Body of pancreas (tissue), 4 donors: Measurements from ENCODE around the gene ST6GALNAC3. TPM values are rescaled to one million over a fixed set of nuclear protein-coding genes. Genes with fewer than 3 reads are reported as not detected.

ENCODE experiments used
- ATAC-seq: fragments of 150-250 bp; one replicate; pipeline ENCODE4 v1.9.1; 2016
- DNase-seq, 4 donors: peaks; one replicate each; pipeline ENCODE4 v3.0.0-alpha.2; 2019
- H3K27ac ChIP-seq, 4 donors: fragments of 200-600 bp; sonication (generic); 1 replicate in 3 of 4; 2 replicates in 1 of 4; pipeline versions ENCODE4 v1.5.1 to v1.6.1; 2016 to 2019; ENCODE audit warnings: mild to moderate bottlenecking in 1 of 4, mixed read lengths in 1 of 4, moderate library complexity in 1 of 4
- H3K27me3 ChIP-seq, 2 donors: fragments of 200-600 bp; sonication (generic); one replicate each; pipeline ENCODE4 v1.6.0; 2016; ENCODE audit warnings: mild to moderate bottlenecking in 1 of 2
- H3K36me3 ChIP-seq, 2 donors: fragments of 200-600 bp; sonication (generic); replicated peaks in 1 of 2; 2 replicates each; pipeline ENCODE4 v1.5.1; 2016; ENCODE audit warnings: low read depth in 2 of 2; ENCODE audit not compliant: insufficient read depth in 1 of 2
- H3K4me1 ChIP-seq: fragments of 200-600 bp; sonication (generic); one replicate; pipeline ENCODE4 v1.6.0; 2016
- H3K4me3 ChIP-seq, 2 donors: fragments of 200-600 bp; sonication (generic); 1 replicate in 1 of 2; 2 replicates in 1 of 2; pipeline ENCODE4 v1.5.1; 2016 to 2019
- H3K9me3 ChIP-seq, 3 donors: fragments of 200-600 bp; sonication (generic); 1 replicate in 2 of 3; 2 replicates in 1 of 3; pipeline ENCODE4 v1.5.1; 2016
- POLR2A ChIP-seq, 3 donors: fragments of 450-650 bp; IDR thresholded peaks; one replicate each; pipeline ENCODE4 v1.6.1; 2016; ENCODE audit warnings: antibody characterized with exemption in 3 of 3, mild to moderate bottlenecking in 2 of 3
- WGBS, 2 donors: methylation state at CpG; one replicate each; pipeline ENCODE4 v1.1.5; 2017; 5-methylcytosine and 5-hydroxymethylcytosine counted together
- intact Hi-C: fragments of 100-400 bp; cut with DNase I; formaldehyde crosslinking; loops from one replicate; pipeline ENCODE4 v1.15.1; 2023
- total RNA-seq, 2 donors: library from RNA; depleted of rRNA; stranded (reverse); fragments of >200 nt; gene quantifications; one replicate each; pipeline ENCODE4 v1.1.0, GENCODE V29; 2016
- TF ChIP-seq, protein P1 (sequence below), 7 experiments: fragments of 450-650 bp in 4 of 7; fragments of 200-600 bp in 3 of 7; sonication (generic) in 3 of 7; IDR thresholded peaks; one replicate each; pipeline ENCODE4 v1.5.1; 2016 to 2019; ENCODE audit warnings: antibody characterized with exemption in 7 of 7

The ST6GALNAC3 gene
- total RNA-seq, 2 donors from 2014 or later = 1.3 to 2.3 TPM

GRCh38 chr1:76209238-76209637 is 134.7 kb downstream of the ST6GALNAC3 start:
- H3K27ac ChIP-seq = no peak overlapping the region
- ATAC-seq (no peak), DNase-seq (no peak)
- no peaks in the 10 kb centered on the region for H3K27me3 ChIP-seq
- TF ChIP-seq POLR2A (IDR thresholded peaks at IDR 0.05) = no peak
- TF ChIP-seq, protein P1, sequence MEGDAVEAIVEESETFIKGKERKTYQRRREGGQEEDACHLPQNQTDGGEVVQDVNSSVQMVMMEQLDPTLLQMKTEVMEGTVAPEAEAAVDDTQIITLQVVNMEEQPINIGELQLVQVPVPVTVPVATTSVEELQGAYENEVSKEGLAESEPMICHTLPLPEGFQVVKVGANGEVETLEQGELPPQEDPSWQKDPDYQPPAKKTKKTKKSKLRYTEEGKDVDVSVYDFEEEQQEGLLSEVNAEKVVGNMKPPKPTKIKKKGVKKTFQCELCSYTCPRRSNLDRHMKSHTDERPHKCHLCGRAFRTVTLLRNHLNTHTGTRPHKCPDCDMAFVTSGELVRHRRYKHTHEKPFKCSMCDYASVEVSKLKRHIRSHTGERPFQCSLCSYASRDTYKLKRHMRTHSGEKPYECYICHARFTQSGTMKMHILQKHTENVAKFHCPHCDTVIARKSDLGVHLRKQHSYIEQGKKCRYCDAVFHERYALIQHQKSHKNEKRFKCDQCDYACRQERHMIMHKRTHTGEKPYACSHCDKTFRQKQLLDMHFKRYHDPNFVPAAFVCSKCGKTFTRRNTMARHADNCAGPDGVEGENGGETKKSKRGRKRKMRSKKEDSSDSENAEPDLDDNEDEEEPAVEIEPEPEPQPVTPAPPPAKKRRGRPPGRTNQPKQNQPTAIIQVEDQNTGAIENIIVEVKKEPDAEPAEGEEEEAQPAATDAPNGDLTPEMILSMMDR (IDR thresholded peaks at IDR 0.05) = no peak
- H3K9me3 ChIP-seq = no peaks in the 10 kb centered on the region
- no peaks in the 10 kb centered on the region for H3K4me1 ChIP-seq
- whole genome bisulfite sequencing, 2 donors = 76 to 84% methylated on average over 4 of the region's 4 CpGs
- no peak overlapping the region for H3K4me3 ChIP-seq
- intact Hi-C loops = no loop called here
- H3K36me3 ChIP-seq = no peaks in the 10 kb centered on the region

DNA sequence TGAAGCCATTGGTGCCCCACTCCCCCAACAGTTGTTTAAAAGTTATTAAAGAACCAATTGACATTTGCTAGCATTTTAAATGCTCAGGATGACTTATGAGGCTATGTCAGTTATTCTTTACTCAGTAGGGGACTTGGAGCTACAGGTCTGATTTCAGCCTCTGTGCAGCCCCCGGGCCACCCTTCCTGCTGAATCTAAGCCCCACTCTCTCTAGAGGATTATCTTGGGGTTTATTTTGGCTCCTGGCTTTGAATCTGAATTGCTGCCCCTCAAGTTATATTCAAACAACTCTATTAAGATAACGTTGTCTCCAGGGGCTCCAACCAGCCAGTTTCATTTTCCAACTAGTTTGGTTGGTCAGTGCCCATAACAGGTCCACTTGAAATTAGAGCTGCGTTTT is 135.1 kb downstream of the ST6GALNAC3 start:
- no peak overlapping the region for H3K27ac ChIP-seq
- intact Hi-C loops = no loop called here
- 56 to 57% methylated on average over 3 of the region's 3 CpGs for WGBS, 2 donors
- no peaks in the 10 kb centered on the region for H3K9me3 ChIP-seq
- TF ChIP-seq POLR2A (IDR thresholded peaks at IDR 0.05) = no peak
- TF ChIP-seq, protein P1 (IDR thresholded peaks at IDR 0.05) = no peak
- H3K27me3 ChIP-seq = no peaks in the 10 kb centered on the region
- ATAC-seq (no peak), DNase-seq (no peak)
- H3K36me3 ChIP-seq = no peaks in the 10 kb centered on the region
- H3K4me1 ChIP-seq = no peaks in the 10 kb centered on the region
- H3K4me3 ChIP-seq = no peak overlapping the region

GRCh38 chr1:76210160-76210559 is 135.6 kb downstream of the ST6GALNAC3 start:
- Histone ChIP-seq H3K36me3 (no peaks in the 10 kb centered on the region), H3K4me1 (no peaks in the 10 kb centered on the region), H3K27ac (no peak overlapping the region), H3K27me3 (no peaks in the 10 kb centered on the region), H3K4me3 (no peak overlapping the region), H3K9me3 (no peaks in the 10 kb centered on the region)
- intact Hi-C loops = no loop called here
- TF ChIP-seq, protein P1 (IDR thresholded peaks at IDR 0.05) = no peak
- no peak for TF ChIP-seq POLR2A (IDR thresholded peaks at IDR 0.05)
- ATAC-seq = no peak
- no peak for DNase-seq

DNA sequence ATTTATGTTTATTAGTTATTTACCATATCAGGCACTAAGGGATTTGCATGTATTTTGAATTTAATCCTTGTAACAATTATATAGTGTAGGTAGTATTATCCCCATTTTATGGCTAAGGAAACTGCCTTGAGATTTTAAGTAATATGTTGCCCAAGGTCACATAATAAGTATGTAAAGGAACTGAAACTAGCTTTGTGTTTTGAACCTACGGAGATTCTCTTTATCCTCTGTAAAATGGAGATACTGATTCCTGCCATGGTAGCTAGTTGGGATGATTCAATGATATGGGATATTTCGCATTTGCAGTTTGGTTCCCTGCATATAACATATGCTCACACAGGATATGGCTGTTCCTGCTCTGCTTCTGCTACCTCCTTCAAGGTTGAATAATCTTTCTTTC is 144.3 kb downstream of the ST6GALNAC3 start:
- H3K36me3 ChIP-seq = no peaks in the 10 kb centered on the region
- DNase-seq (no peak), ATAC-seq (no peak)
- no peak overlapping the region for H3K27ac ChIP-seq
- no peaks in the 10 kb centered on the region for H3K9me3 ChIP-seq
- no peak overlapping the region for H3K4me3 ChIP-seq
- TF ChIP-seq, protein P1 (IDR thresholded peaks at IDR 0.05) = no peak
- no peak for TF ChIP-seq POLR2A (IDR thresholded peaks at IDR 0.05)
- intact Hi-C loops = no loop called here
- H3K4me1 ChIP-seq = no peaks in the 10 kb centered on the region
- H3K27me3 ChIP-seq = no peaks in the 10 kb centered on the region
- 64 to 73% methylated on average over 2 of the region's 2 CpGs for WGBS, 2 donors

DNA sequence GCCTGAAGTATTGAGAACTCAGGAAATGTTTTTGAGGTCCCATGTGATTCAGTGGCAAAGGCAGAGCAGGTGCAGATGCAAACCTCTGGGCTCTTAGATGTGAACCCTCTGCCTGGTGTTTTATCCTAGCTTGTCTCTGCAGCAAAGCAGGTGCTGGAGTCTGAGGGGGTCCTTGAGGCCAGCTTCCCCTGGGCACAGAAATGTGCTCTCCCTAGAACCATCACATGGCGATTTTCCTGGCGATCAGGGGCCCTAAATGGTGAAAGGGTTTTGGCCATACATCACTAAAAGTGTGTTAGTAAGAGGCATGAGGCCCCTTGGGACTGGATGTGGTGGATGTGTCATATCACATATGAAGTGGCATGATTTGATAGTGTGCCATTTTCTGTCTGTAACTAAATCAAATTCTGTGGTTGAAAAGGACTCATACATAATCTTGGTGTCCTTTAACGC is 144.8 kb downstream of the ST6GALNAC3 start:
- no peak for TF ChIP-seq POLR2A (IDR thresholded peaks at IDR 0.05)
- TF ChIP-seq, protein P1 (IDR thresholded peaks at IDR 0.05) = no peak
- WGBS, 2 donors = 62 to 83% methylated on average over 3 of the region's 3 CpGs
- DNase-seq (no peak), ATAC-seq (no peak)
- Histone ChIP-seq H3K36me3 (no peaks in the 10 kb centered on the region), H3K4me3 (no peak overlapping the region), H3K27ac (no peak overlapping the region), H3K4me1 (no peaks in the 10 kb centered on the region), H3K9me3 (no peaks in the 10 kb centered on the region), H3K27me3 (no peaks in the 10 kb centered on the region)
- intact Hi-C loops = no loop called here
